PC-3 (cell line): ENCODE results near the gene EDN3. TPM values are rescaled to one million over a fixed set of nuclear protein-coding genes. Genes with fewer than 3 reads are reported as not detected.

ENCODE experiments used
- ATAC-seq: fragments of 200-7000 bp; cut with Tn5 transposase; 2 replicates; pipeline ENCODE4 v1.9.1; 2020; ENCODE audit warnings: mild to moderate bottlenecking, moderate library complexity
- BruUV-seq: library from RNA; stranded (reverse); fragments of 400-500 nt; replicated peaks from 2 replicates; lab custom pipeline; 2021; lab: Mats Ljungman, UMichigan
- CTCF ChIA-PET: fragments of 300-600 bp; sonication (Branson Sonifier 250); formaldehyde crosslinking; loops from one replicate; lab custom pipeline; 2022; ENCODE audit warnings: antibody characterized with exemption; lab: Charles Lee
- POLR2A ChIA-PET: fragments of 300-600 bp; sonication (Branson Sonifier 250); formaldehyde crosslinking; loops from one replicate; lab custom pipeline; 2022; ENCODE audit warnings: antibody characterized with exemption; ENCODE audit not compliant: unreplicated experiment; lab: Charles Lee
- DNase-seq: peaks from one replicate; pipeline ENCODE4 v3.0.0-alpha.2; 2015
- H2AFZ ChIP-seq: fragments of 300-600 bp; sonication (generic); 2 replicates; pipeline ENCODE4 v1.6.0; 2016; ENCODE audit warnings: antibody characterized with exemption, low read length
- H3F3A ChIP-seq: fragments of 300-600 bp; sonication (generic); one replicate; pipeline ENCODE4 v1.6.0; 2017; ENCODE audit warnings: antibody characterized with exemption, low read length, control low read depth, mild to moderate bottlenecking; ENCODE audit not compliant: unreplicated experiment
- H3K27ac ChIP-seq: fragments of 300-600 bp; sonication (generic); 2 replicates; pipeline ENCODE4 v1.5.1; 2016; ENCODE audit warnings: mild to moderate bottlenecking, low read length
- H3K27me3 ChIP-seq: fragments of 300-600 bp; sonication (generic); 2 replicates; pipeline ENCODE4 v1.6.1; 2016; ENCODE audit warnings: low read length, mixed read lengths
- H3K36me3 ChIP-seq: fragments of 300-600 bp; sonication (generic); 2 replicates; pipeline ENCODE4 v1.6.1; 2016; ENCODE audit warnings: low read depth, mixed run types, low read length, mixed read lengths
- H3K4me1 ChIP-seq: fragments of 300-600 bp; sonication (generic); 2 replicates; pipeline ENCODE4 v1.5.1; 2016; ENCODE audit warnings: low read length; ENCODE audit not compliant: insufficient read depth
- H3K4me2 ChIP-seq: fragments of 300-600 bp; sonication (generic); 2 replicates; pipeline ENCODE4 v1.6.0; 2016; ENCODE audit warnings: low read length
- H3K4me3 ChIP-seq: fragments of 300-600 bp; sonication (generic); 2 replicates; pipeline ENCODE4 v1.5.1; 2016; ENCODE audit warnings: mild to moderate bottlenecking, low read length, mixed read lengths
- H3K79me2 ChIP-seq: fragments of 300-600 bp; sonication (generic); 2 replicates; pipeline ENCODE4 v1.6.1; 2017; ENCODE audit warnings: low read length, mixed read lengths
- H3K9ac ChIP-seq: fragments of 300-600 bp; sonication (generic); 2 replicates; pipeline ENCODE4 v1.6.0; 2016; ENCODE audit warnings: mild to moderate bottlenecking, low read length
- H3K9me2 ChIP-seq: fragments of 300-600 bp; sonication (generic); replicated peaks from 2 replicates; pipeline ENCODE4 v1.6.1; 2016; ENCODE audit warnings: mixed run types, low read length, mixed read lengths
- H3K9me3 ChIP-seq: fragments of 300-600 bp; sonication (generic); 2 replicates; pipeline ENCODE4 v1.6.1; 2016; ENCODE audit warnings: low read length, mixed read lengths
- H4K20me1 ChIP-seq: fragments of 300-600 bp; sonication (generic); 2 replicates; pipeline ENCODE4 v1.6.1; 2016; ENCODE audit warnings: low read length, mixed read lengths
- EZH2 ChIP-seq: fragments of 300-600 bp; sonication (generic); IDR thresholded peaks from one replicate; pipeline ENCODE4 v1.6.1; 2017; ENCODE audit warnings: antibody characterized with exemption, mild to moderate bottlenecking, low read length; ENCODE audit not compliant: unreplicated experiment
- EZH2phosphoT487 ChIP-seq: fragments of 300-600 bp; sonication (generic); IDR thresholded peaks from 2 replicates; pipeline ENCODE4 v1.6.1; 2018; ENCODE audit warnings: mild to moderate bottlenecking, antibody characterized with exemption, low read length, borderline replicate concordance
- intact Hi-C: fragments of 100-400 bp; cut with micrococcal nuclease; formaldehyde crosslinking; loops from 2 replicates; pipeline ENCODE4 v1.9.0; 2023
- total RNA-seq: library from RNA; depleted of rRNA; stranded (reverse); fragments of >200 nt; gene quantifications from 2 replicates; pipeline ENCODE4 v1.2.3, GENCODE V29; 2014
- TF ChIP-seq, protein P1 (sequence below): fragments of 300-600 bp; sonication (generic); conservative IDR thresholded peaks from 2 replicates; pipeline ENCODE4 v1.5.1; 2017; ENCODE audit warnings: antibody characterized with exemption, low read depth, mild to moderate bottlenecking, low read length

The EDN3 gene
- total RNA-seq, 1 experiment from 2014 or later: not detected

DNA sequence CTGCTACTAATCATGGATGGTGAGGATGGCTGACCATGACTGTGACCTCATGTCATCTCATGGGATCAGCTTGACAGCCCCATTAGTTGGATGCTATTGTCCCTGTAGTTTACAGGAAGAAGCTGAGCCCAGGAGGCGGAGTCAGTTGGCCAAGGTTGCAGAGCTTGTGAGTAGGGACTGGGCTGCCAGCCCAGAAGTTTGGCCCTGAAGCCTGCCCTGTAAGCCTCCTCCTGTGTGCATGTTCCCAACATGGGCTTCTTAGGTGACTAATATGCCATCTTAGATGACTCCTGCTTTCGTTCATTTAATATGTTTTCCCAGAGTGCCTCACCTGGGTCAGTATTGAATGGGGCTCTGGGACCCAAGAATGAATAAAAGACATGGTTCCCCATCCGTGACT lies 6.9 kb downstream of the EDN3 start:
- no TSS peak for BruUV-seq
- Histone ChIP-seq H3K27ac (no peak overlapping the region), H3K4me2 (no peak overlapping the region), H3K9me2 (no peaks in the 10 kb centered on the region), H3K27me3 (peaks cover 95% of the 10 kb centered on the region), H2AFZ (no peak overlapping the region), H3F3A (no peaks in the 10 kb centered on the region), H3K4me3 (no peak overlapping the region), H4K20me1 (no peaks in the 10 kb centered on the region), H3K9me3 (no peaks in the 10 kb centered on the region), H3K4me1 (no peaks in the 10 kb centered on the region), H3K9ac (no peak overlapping the region), H3K79me2 (no peaks in the 10 kb centered on the region), H3K36me3 (no peaks in the 10 kb centered on the region)
- DNase-seq (no peak), ATAC-seq (no peak)
- ChIA-PET POLR2A (no interaction called here), CTCF (no interaction called here)
- intact Hi-C loops: no loop called here
- TF ChIP-seq EZH2phosphoT487 (no peak), EZH2 (no peak)
- TF ChIP-seq, protein P1, sequence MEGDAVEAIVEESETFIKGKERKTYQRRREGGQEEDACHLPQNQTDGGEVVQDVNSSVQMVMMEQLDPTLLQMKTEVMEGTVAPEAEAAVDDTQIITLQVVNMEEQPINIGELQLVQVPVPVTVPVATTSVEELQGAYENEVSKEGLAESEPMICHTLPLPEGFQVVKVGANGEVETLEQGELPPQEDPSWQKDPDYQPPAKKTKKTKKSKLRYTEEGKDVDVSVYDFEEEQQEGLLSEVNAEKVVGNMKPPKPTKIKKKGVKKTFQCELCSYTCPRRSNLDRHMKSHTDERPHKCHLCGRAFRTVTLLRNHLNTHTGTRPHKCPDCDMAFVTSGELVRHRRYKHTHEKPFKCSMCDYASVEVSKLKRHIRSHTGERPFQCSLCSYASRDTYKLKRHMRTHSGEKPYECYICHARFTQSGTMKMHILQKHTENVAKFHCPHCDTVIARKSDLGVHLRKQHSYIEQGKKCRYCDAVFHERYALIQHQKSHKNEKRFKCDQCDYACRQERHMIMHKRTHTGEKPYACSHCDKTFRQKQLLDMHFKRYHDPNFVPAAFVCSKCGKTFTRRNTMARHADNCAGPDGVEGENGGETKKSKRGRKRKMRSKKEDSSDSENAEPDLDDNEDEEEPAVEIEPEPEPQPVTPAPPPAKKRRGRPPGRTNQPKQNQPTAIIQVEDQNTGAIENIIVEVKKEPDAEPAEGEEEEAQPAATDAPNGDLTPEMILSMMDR: no peak

DNA sequence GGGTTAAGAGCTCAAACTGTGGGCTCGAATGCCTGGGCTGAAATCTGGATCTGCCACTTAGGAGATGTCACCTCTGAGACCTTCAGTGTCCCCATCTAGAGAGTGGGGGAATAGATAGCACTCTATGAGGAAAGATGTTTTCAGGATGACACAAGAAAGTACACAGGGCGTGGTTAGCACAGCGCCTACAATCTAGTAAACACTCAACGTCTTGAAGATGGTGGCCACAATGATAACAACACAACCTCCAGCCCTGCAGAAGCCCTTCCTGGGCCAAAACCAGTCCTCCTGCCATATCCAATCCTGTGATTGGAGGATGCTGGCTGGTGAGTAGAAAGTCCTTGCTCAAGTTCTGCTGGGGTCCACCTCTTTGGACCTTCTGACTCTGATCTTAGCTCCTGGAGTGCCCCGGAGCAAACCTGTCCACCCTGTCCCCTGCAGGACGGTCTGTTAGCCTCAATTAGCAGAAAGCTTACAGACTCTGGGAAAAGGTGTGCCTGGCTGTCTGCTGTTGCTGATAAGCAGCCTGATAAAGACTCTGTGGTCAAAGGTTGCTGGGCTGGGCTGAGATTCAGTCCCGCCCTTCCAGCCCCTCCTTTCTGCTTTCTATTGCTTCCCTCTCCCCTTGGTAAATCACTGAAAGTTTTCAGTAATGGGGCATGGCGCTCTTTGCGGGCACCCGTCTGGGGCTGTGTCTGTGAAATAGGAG lies 8.2 kb downstream of the EDN3 start:
- H4K20me1 ChIP-seq: no peaks in the 10 kb centered on the region
- H3K27ac ChIP-seq: no peak overlapping the region
- TF ChIP-seq, protein P1: no peak
- no peak for TF ChIP-seq EZH2
- intact Hi-C loops: no loop called here
- DNase-seq: no peak
- no TSS peak for BruUV-seq
- no peaks in the 10 kb centered on the region for H3K9me2 ChIP-seq
- no peaks in the 10 kb centered on the region for H3K79me2 ChIP-seq
- no peaks in the 10 kb centered on the region for H3K9me3 ChIP-seq
- no peak overlapping the region for H3K9ac ChIP-seq
- H3F3A ChIP-seq: no peaks in the 10 kb centered on the region
- H3K36me3 ChIP-seq: no peaks in the 10 kb centered on the region
- H3K27me3 ChIP-seq: peaks cover 94% of the 10 kb centered on the region
- no peak for ATAC-seq
- no peak overlapping the region for H2AFZ ChIP-seq
- H3K4me2 ChIP-seq: no peak overlapping the region
- CTCF ChIA-PET: no interaction called here
- H3K4me1 ChIP-seq: no peaks in the 10 kb centered on the region
- H3K4me3 ChIP-seq: no peak overlapping the region
- POLR2A ChIA-PET: no interaction called here

DNA sequence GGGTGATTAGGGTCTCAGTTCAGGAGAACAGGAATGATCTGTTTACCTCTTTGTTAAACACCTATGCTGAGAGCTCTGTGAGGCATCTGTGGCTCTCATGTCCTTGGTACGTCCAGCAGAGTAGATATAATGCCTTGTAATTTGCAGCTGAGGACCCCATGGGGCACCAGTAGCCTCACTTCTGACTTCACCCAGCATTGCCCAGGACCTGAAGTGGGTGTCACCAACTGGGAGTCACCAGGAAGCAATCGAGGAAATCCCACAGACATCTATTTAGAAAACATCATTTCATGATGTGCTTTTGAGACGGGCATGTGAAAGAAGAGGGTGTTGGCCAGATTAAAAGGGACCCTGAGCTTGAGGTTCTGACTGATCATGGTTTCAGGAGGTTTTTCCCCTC lies 8.8 kb downstream of the EDN3 start:
- BruUV-seq: no TSS peak
- H4K20me1 ChIP-seq: no peaks in the 10 kb centered on the region
- TF ChIP-seq EZH2phosphoT487 (no peak), EZH2 (no peak)
- TF ChIP-seq, protein P1: no peak
- no peak overlapping the region for H3K4me2 ChIP-seq
- no peaks in the 10 kb centered on the region for H3K9me3 ChIP-seq
- intact Hi-C loops: no loop called here
- CTCF ChIA-PET: no interaction called here
- no peak overlapping the region for H2AFZ ChIP-seq
- H3K27me3 ChIP-seq: peaks cover 94% of the 10 kb centered on the region
- POLR2A ChIA-PET: no interaction called here
- H3K4me1 ChIP-seq: no peaks in the 10 kb centered on the region
- no peaks in the 10 kb centered on the region for H3K9me2 ChIP-seq
- ATAC-seq: no peak
- no peak for DNase-seq
- no peak overlapping the region for H3K27ac ChIP-seq
- no peak overlapping the region for H3K4me3 ChIP-seq
- no peaks in the 10 kb centered on the region for H3K79me2 ChIP-seq
- H3K36me3 ChIP-seq: no peaks in the 10 kb centered on the region
- no peak overlapping the region for H3K9ac ChIP-seq
- no peaks in the 10 kb centered on the region for H3F3A ChIP-seq
